Tibial nerve (tissue), 4 donors: Measurements from ENCODE around the gene SMIM7. TPM values are rescaled to one million over a fixed set of nuclear protein-coding genes. Genes with fewer than 3 reads are reported as not detected.

Experiments used
- DNase-seq, 2 donors: peaks; one replicate each; pipeline ENCODE4 v3.0.0-alpha.2; 2019; ENCODE audit warnings: low spot score in 2 of 2
- H3K27ac ChIP-seq, 4 donors: fragments of 200-600 bp; sonication (generic) in 3 of 4; one replicate each; pipeline ENCODE4 v1.5.1; 2017 to 2019; ENCODE audit warnings: mild to moderate bottlenecking in 1 of 4
- H3K27me3 ChIP-seq, 2 donors: fragments of 200-600 bp; sonication (generic) in 1 of 2; one replicate each; pipeline versions ENCODE4 v1.5.1 to v1.6.0; 2017 to 2019
- H3K36me3 ChIP-seq, 3 donors: fragments of 200-600 bp; sonication (generic); one replicate each; pipeline ENCODE4 v1.5.1; 2018 to 2019
- H3K4me1 ChIP-seq, 4 donors: fragments of 200-600 bp; sonication (generic) in 3 of 4; one replicate each; pipeline ENCODE4 v1.5.1; 2017 to 2019
- H3K4me3 ChIP-seq, 4 donors: fragments of 200-600 bp; sonication (generic) in 3 of 4; one replicate each; pipeline ENCODE4 v1.5.1; 2017 to 2019; ENCODE audit warnings: mild to moderate bottlenecking in 1 of 4, moderate library complexity in 1 of 4
- H3K9me3 ChIP-seq, 4 donors: fragments of 200-600 bp; sonication (generic) in 3 of 4; one replicate each; pipeline ENCODE4 v1.5.1; 2017 to 2019
- EP300 ChIP-seq, 2 donors: sonication (generic); formaldehyde crosslinking; IDR thresholded peaks; one replicate each; pipeline ENCODE4 v1.6.1; 2017; ENCODE audit warnings: antibody characterized with exemption in 2 of 2, mild to moderate bottlenecking in 1 of 2
- POLR2A ChIP-seq, 2 donors: fragments of 450-650 bp; IDR thresholded peaks; one replicate each; pipeline ENCODE4 v1.6.1; 2017; ENCODE audit warnings: antibody characterized with exemption in 2 of 2, mild to moderate bottlenecking in 2 of 2, moderate library complexity in 2 of 2
- WGBS, 2 donors: methylation state at CpG; one replicate each; pipeline ENCODE4 v1.1.5; 2018; 5-methylcytosine and 5-hydroxymethylcytosine counted together
- total RNA-seq, 4 donors: library from RNA; depleted of rRNA; stranded (reverse); fragments of >200 nt; gene quantifications; one replicate each; pipeline ENCODE4 v1.1.0, GENCODE V29; 2016
- TF ChIP-seq, protein P1 (sequence below), 5 experiments: fragments of 200-600 bp in 3 of 5; fragments of 450-650 bp in 2 of 5; sonication (generic) in 3 of 5; IDR thresholded peaks; one replicate each; pipeline ENCODE4 v1.5.1; 2016 to 2019; ENCODE audit warnings: antibody characterized with exemption in 5 of 5, mild to moderate bottlenecking in 3 of 5, moderate library complexity in 2 of 5

The SMIM7 gene
- total RNA-seq, 4 donors from 2014 or later, result 105 to 175 (median 132) TPM

GRCh38 chr19:16649734-16650133 is 10.2 kb downstream of the SMIM7 start:
- no peak for TF ChIP-seq POLR2A (IDR thresholded peaks at IDR 0.05)
- no peak overlapping the region for H3K27ac ChIP-seq
- H3K36me3 ChIP-seq, result peaks cover 0 to 94% (median 29%) of the 10 kb centered on the region in 3 donors
- H3K9me3 ChIP-seq, result no peaks in the 10 kb centered on the region
- 59 to 61% methylated on average over 9 of the region's 9 CpGs for WGBS, 2 donors
- DNase-seq, result no peak
- no peak overlapping the region for H3K4me3 ChIP-seq
- H3K4me1 ChIP-seq, result peaks cover 0 to 36% (median 2%) of the 10 kb centered on the region in 4 donors
- no peaks in the 10 kb centered on the region for H3K27me3 ChIP-seq

- whole genome bisulfite sequencing, 2 donors, result 48 to 59% methylated on average over 9 of the region's 9 CpGs
- Histone ChIP-seq H3K9me3 (no peaks in the 10 kb centered on the region), H3K36me3 (peaks cover 0 to 94% (median 20%) of the 10 kb centered on the region in 3 donors), H3K4me1 (peaks cover 0 to 34% (median 2%) of the 10 kb centered on the region in 4 donors), H3K4me3 (no peak overlapping the region), H3K27me3 (no peaks in the 10 kb centered on the region), H3K27ac (no peak overlapping the region)
- TF ChIP-seq, protein P1, sequence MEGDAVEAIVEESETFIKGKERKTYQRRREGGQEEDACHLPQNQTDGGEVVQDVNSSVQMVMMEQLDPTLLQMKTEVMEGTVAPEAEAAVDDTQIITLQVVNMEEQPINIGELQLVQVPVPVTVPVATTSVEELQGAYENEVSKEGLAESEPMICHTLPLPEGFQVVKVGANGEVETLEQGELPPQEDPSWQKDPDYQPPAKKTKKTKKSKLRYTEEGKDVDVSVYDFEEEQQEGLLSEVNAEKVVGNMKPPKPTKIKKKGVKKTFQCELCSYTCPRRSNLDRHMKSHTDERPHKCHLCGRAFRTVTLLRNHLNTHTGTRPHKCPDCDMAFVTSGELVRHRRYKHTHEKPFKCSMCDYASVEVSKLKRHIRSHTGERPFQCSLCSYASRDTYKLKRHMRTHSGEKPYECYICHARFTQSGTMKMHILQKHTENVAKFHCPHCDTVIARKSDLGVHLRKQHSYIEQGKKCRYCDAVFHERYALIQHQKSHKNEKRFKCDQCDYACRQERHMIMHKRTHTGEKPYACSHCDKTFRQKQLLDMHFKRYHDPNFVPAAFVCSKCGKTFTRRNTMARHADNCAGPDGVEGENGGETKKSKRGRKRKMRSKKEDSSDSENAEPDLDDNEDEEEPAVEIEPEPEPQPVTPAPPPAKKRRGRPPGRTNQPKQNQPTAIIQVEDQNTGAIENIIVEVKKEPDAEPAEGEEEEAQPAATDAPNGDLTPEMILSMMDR (IDR thresholded peaks at IDR 0.05), result no peak
- TF ChIP-seq EP300 (IDR thresholded peaks at IDR 0.05) (no peak), POLR2A (IDR thresholded peaks at IDR 0.05) (no peak)
- DNase-seq, result no peak
These were observed 14.8 kb downstream of the SMIM7 start for GRCh38 chr19:16645140-16645539.

- peaks cover 0 to 32% (median 0%) of the 10 kb centered on the region in 4 donors for H3K4me1 ChIP-seq
- H3K27me3 ChIP-seq, result no peaks in the 10 kb centered on the region
- DNase-seq, result no peak
- H3K4me3 ChIP-seq, result no peak overlapping the region
- WGBS, 2 donors, result 96 to 99% methylated on average over 10 of the region's 10 CpGs
- no peak overlapping the region for H3K27ac ChIP-seq
- peaks cover 0 to 88% (median 23%) of the 10 kb centered on the region in 3 donors for H3K36me3 ChIP-seq
- H3K9me3 ChIP-seq, result no peaks in the 10 kb centered on the region
- no peak for TF ChIP-seq EP300 (IDR thresholded peaks at IDR 0.05)
- no peak for TF ChIP-seq POLR2A (IDR thresholded peaks at IDR 0.05)
- TF ChIP-seq, protein P1 (IDR thresholded peaks at IDR 0.05), result no peak
These were observed 18.2 kb downstream of the SMIM7 start for GRCh38 chr19:16641695-16642094.

GRCh38 chr19:16640951-16641350 is 19.0 kb downstream of the SMIM7 start:
- TF ChIP-seq POLR2A (IDR thresholded peaks at IDR 0.05) (no peak), EP300 (IDR thresholded peaks at IDR 0.05) (no peak)
- TF ChIP-seq, protein P1 (IDR thresholded peaks at IDR 0.05), result no peak
- WGBS, 2 donors, result 95 to 100% methylated on average over 1 of the region's 1 CpG
- peaks cover 0 to 88% (median 23%) of the 10 kb centered on the region in 3 donors for H3K36me3 ChIP-seq

DNA sequence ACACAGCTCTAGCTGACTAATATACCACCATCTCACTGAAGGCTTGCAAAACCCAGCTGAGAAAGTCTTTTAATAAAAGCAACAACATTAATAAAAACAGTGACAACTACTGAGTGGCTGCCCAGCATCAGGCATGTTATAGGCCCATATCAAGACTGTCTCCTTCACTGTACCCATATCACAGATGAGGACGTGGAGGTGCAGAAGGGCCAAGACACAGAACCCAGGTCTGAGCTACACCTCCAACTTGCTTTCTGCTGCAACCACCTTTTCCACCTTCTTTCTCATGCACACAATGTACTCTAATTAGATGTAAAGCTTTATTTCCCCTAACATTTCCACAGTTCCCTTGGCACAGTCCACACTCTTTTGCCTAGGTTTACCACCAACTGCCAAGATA is 21.3 kb downstream of the SMIM7 start:
- DNase-seq, result no peak
- Histone ChIP-seq H3K9me3 (no peaks in the 10 kb centered on the region), H3K27ac (no peak overlapping the region), H3K36me3 (peaks cover 0 to 83% (median 17%) of the 10 kb centered on the region in 3 donors), H3K27me3 (no peaks in the 10 kb centered on the region), H3K4me1 (peaks cover 0 to 8% (median 0%) of the 10 kb centered on the region in 4 donors), H3K4me3 (no peak overlapping the region)
- 92 to 94% methylated on average over 1 of the region's 1 CpG for WGBS, 2 donors
- TF ChIP-seq EP300 (IDR thresholded peaks at IDR 0.05) (no peak), POLR2A (IDR thresholded peaks at IDR 0.05) (no peak)
- TF ChIP-seq, protein P1 (IDR thresholded peaks at IDR 0.05), result no peak

More at GRCh38 chr19:16640951-16641350, 19.0 kb downstream of the SMIM7 start:
- DNase-seq, result no peak
- H3K27ac ChIP-seq, result no peak overlapping the region
- peaks cover 0 to 27% (median 0%) of the 10 kb centered on the region in 4 donors for H3K4me1 ChIP-seq
- H3K27me3 ChIP-seq, result no peaks in the 10 kb centered on the region
- no peak overlapping the region for H3K4me3 ChIP-seq
- H3K9me3 ChIP-seq, result no peaks in the 10 kb centered on the region

DNA sequence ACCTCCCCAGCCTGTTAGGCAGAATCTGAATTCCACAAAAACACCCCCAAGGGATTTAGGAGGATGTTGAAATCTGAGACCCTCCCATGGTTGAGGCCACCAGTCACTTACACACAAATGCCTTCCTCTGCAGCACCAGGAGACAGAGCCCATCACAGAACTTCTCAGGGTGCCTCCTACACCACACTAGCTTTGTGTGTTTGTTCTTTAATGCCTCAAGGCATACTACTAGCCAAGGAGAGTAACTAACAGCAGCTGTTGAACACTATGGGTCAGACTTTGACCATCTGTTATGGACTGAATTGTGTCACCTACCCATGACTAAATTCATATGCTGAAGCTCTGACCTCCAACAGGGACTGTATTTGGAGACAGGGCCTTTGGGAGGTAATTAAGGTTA is 22.4 kb downstream of the SMIM7 start:
- TF ChIP-seq POLR2A (IDR thresholded peaks at IDR 0.05) (no peak), EP300 (IDR thresholded peaks at IDR 0.05) (no peak)
- TF ChIP-seq, protein P1 (IDR thresholded peaks at IDR 0.05), result no peak
- no peak for DNase-seq
- Histone ChIP-seq H3K27ac (no peak overlapping the region), H3K36me3 (peaks cover 0 to 77% (median 12%) of the 10 kb centered on the region in 3 donors), H3K4me1 (peaks cover 0 to 8% (median 0%) of the 10 kb centered on the region in 4 donors), H3K9me3 (no peaks in the 10 kb centered on the region), H3K27me3 (no peaks in the 10 kb centered on the region), H3K4me3 (no peak overlapping the region)
